T1000 (cell line): Measurements from ENCODE around the gene LPCAT1.

Experiments
- DNase-seq: peaks from one replicate; lab custom pipeline; 2025; ENCODE audit warnings: mixed read lengths; lab: John Stamatoyannopoulos, UW

The LPCAT1 gene

GRCh38 chr5:1554410-1554967, 30.7 kb upstream of the LPCAT1 start:
- DNase-seq = no peak

GRCh38 chr5:1553539-1554409, 30.0 kb upstream of the LPCAT1 start:
- no peak for DNase-seq

GRCh38 chr5:1552521-1553255, 28.9 kb upstream of the LPCAT1 start:
- no peak for DNase-seq

- DNase-seq = no peak
These were observed 27.9 kb upstream of the LPCAT1 start for GRCh38 chr5:1551426-1552301.

GRCh38 chr5:1550287-1551076, 26.7 kb upstream of the LPCAT1 start:
- DNase-seq = no peak

GRCh38 chr5:1549475-1550030, 25.8 kb upstream of the LPCAT1 start:
- no peak for DNase-seq

- DNase-seq = no peak
These were observed 25.1 kb upstream of the LPCAT1 start for GRCh38 chr5:1548702-1549474.

- DNase-seq = no peak
These were observed 23.9 kb upstream of the LPCAT1 start for GRCh38 chr5:1547655-1548054.

- no peak for DNase-seq
These were observed 23.5 kb upstream of the LPCAT1 start for GRCh38 chr5:1547236-1547635.

- no peak for DNase-seq
These were observed 22.8 kb upstream of the LPCAT1 start for GRCh38 chr5:1546556-1546955.

GRCh38 chr5:1545805-1546355, 22.1 kb upstream of the LPCAT1 start:
- no peak for DNase-seq

- no peak for DNase-seq
These were observed 21.5 kb upstream of the LPCAT1 start for GRCh38 chr5:1545126-1545804.

- no peak for DNase-seq
These were observed 20.7 kb upstream of the LPCAT1 start for GRCh38 chr5:1544294-1544961.

- DNase-seq = no peak
These were observed 19.9 kb upstream of the LPCAT1 start for GRCh38 chr5:1543398-1544293.

- no peak for DNase-seq
These were observed 19.0 kb upstream of the LPCAT1 start for GRCh38 chr5:1542781-1543180.

GRCh38 chr5:1541702-1542400, 18.1 kb upstream of the LPCAT1 start:
- DNase-seq = no peak
